HTERT RPE-1 (cell line): ENCODE results near the gene TMEM235.
"Not testable (repeated sequence)": the region's sequence is repeated elsewhere in the genome, so short reads cannot be mapped to it uniquely, and the experiment has no call there.

ENCODE experiments used
- in situ Hi-C: fragments of 300-500 bp; cut with MboI; formaldehyde crosslinking; loops from 4 replicates; pipeline ENCODE4 v1.14.3; 2020; ENCODE audit warnings: low sequenced_read_pairs

Gene TMEM235

DNA sequence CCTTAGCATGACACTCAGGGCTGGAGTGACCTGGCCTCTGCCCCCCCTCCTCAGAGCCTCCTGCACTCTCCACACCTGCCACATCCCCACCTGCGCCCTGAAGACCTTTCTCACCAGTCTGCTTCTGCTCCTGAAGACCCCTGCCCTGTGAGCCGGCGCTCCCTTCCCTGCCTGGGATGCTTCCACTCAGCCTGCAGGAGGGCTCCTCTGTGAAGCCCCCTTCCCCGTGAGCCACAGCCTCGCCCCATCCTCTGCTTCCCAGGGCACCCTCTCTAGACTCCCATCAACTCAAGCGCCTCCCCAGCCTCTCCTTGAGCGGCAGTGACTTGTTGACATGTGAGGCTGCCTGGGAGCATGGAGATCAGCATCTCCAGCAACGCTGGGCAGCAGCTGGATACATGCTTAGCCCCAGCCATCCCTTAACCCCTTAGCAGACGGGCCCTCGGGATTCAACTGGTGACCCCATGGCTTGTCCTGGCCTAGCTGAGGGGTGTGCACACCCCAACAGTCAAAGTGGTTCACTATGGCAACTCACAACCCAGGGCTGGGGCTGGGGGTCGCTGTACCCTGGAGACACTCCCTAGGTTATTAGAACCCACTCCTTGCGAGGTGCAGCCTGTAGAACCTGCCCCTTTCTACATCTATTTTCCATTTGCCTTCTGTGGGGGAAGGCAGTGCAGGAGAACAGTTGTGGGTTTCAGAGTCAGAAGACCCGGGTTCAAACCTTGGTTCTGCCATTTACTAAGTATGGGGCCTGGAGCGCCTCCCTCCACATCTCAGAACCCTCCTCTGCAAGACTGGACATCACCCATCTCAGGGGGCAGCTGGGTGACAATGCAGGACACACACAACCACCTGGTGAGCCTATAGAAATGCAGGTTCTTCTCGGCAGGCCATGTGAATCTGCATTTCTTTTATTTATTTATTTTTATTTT is 21.5 kb downstream of the TMEM235 start:
- in situ Hi-C loops, result no loop called here

DNA sequence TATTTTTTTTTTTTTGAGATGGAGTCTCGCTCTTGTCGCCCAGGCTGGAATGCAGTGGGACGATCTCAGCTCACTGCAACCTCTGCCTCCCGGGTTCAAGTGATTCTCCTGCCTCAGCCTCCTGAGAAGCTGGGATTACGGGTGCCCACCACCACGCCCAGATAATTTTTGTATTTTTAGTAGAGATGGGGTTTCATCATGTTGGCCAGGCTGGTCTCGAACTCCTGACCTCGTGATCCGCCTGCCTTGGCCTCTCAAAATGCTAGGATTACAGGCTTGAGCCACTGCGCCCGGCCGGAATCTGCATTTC is 22.2 kb downstream of the TMEM235 start:
- in situ Hi-C loops, result not testable (repeated sequence)

DNA sequence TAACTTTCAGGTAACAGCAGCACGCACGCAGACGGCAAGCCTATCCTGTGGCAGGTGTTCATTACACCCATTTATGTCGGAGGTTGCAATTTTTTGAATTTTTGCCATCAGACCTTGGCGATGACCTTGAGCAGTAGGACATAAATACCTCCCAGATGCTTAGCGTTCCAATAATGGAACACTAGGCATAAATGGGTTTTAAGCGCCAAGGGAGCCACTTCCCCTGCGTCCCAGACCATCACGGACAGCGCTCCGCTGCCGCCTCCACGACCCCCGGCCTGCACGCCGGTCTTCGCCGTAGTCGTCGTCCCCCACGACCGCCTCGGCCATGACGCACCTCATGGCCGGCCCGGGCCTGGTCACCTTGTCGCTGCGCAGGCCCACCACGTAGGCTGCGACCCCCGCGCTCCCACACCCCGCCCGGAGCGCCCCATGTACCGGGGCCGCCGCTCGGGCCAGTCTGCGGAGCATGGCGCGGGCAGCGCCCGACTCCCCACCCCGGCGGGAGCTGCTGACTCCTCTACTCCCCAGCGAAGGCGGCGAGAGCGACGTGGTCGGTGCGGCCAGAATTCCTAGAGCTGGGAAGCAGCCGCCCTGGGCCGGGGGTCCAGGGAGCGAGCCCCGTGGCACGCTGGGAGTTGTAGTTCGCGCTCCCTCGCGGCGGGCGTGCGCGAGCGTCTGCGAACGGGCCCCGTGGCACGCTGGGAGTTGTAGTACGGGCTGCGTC is 22.7 kb downstream of the TMEM235 start:
- in situ Hi-C loops, result no loop called here

GRCh38 chr17:78255029-78255656 is 23.7 kb downstream of the TMEM235 start:
- in situ Hi-C loops, result no loop called here

DNA sequence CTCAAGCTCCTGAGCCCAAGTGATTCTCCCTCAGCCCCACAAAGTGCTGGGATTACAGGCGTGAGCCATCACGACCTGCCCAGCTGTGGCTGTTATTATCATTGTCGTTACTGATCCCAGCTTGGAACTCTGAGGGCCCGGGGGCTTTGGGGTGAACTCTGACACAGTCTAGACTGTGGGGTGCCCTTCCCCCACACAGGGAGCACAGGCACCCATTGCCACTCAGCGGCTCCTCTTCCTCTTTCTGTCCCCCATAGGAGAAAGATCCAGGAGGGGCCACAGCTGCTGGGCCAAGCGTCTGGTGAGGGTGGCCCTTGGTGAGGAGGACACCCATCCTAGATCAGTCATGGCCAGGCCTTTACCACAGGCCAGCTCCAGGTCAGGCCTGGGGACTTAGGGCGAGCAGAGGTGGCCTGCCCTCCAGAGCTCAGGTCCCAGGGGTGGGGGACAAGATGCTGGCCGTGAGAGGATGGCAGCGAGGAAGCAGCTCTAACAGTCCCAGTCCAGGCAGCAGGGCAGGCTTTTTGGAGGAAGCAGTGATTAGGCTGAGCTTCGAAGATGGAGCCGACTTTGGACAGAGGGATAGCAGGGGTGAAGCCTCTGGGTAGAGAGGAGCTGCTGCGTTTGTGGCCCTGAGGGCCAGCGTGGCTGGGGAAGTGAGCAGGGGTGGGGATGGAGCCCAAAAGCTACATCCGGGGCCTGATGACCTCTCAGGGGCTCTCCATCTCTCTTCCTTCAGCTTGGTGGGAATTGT is 24.7 kb downstream of the TMEM235 start:
- in situ Hi-C loops, result no loop called here

DNA sequence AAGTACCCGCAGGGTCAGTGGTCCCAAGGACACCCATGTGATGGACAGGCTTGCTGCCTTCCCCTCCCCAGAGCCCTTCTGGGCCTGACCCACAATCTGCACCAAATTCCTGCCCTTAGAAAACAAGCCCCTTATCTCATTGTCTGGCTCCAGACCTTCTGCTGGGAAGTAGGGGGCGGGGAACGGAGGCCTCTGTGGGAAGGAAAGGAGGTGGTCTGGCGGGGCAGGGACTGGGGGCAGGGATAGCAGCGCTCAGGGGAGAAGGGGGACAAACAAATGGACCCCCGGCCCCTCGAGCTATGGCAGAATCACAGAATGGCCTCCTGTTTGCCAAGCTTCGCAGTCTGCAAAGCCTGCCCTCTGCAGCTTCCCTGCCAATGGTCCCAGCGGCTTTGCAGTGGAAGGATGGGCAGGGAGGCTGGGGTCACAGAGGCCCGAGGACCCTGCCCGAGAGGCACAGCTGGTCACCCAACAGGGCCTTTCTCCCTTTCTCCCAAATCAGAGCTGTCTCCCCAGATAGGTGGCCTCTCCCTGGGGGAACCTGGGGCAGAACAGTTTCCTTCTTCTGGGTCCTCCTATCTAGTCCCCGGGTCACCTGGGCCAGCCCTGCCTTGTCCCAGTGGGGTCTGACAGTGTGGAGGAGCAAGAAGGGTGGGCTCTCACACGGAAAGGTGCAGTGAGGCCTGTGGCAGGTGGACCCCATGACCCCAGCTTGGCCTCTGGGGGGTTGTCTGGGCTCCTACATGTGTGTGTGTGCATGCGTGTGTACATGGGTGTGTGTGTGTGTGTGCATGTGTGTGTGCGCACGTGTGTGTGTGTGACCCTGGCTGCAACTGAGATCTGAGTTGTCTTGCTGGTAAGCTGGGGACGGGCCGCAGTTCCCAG is 25.5 kb downstream of the TMEM235 start:
- in situ Hi-C loops, result no loop called here

- in situ Hi-C loops, result no loop called here
Observed at GRCh38 chr17:78257810-78258322, 26.4 kb downstream of the TMEM235 start.

GRCh38 chr17:78258323-78259191 is 27.1 kb downstream of the TMEM235 start:
- in situ Hi-C loops, result no loop called here

- in situ Hi-C loops, result no loop called here
Observed at GRCh38 chr17:78259192-78259554, 27.7 kb downstream of the TMEM235 start.

DNA sequence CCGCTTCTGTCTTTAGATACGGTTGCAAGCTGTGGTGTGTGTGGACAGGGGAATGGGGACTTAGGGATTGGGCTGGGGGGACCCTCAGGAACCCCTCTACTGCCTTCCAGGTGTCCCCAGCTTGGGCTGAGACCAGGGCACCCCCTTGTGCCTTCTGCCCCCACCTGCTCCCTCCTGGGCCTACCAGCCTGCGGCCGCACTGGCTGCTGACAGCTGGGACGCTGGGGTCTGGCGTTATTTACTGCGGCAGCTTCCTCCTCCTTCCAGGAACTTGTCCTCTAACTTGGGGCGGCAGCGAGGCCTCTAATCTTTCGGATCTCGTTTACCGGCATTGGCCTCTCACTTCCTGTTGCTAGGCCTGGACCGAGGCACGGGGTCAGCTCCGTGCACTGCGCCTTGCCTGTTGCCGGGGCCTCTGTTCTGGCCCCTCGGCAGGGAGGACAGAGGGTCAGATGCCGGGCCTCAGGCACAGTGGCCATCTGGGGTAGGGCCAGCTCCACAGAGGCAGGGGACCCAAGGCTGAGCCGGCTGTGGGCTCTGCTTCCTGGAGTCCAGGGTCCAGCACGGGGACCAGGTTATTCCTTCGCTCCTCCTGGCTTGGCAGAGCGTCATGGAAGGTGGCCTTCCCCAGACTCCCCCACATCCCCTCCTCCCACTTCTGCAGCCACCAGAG is 31.8 kb downstream of the TMEM235 start:
- in situ Hi-C loops, result no loop called here

- in situ Hi-C loops, result no loop called here
Observed at GRCh38 chr17:78263736-78264340, 32.4 kb downstream of the TMEM235 start.

DNA sequence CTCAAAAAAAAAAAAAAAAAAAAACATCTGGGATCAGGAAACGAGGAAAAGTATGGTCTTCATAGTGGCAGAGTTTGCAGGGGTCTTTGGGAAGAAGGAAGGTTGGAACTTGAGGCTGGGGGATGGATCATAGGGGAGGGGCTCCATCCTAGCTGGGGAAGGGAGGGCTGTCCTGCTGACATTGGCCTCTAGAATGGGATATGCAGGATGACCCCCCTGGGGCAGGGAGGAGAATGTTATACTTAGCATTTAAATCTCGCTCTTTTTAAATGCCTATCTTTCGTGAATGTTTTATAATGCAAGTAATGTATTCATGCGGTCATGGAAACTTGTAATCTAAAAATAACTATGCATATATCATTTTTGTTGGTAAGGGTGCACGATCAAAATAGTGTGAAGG is 33.2 kb downstream of the TMEM235 start:
- in situ Hi-C loops, result no loop called here

DNA sequence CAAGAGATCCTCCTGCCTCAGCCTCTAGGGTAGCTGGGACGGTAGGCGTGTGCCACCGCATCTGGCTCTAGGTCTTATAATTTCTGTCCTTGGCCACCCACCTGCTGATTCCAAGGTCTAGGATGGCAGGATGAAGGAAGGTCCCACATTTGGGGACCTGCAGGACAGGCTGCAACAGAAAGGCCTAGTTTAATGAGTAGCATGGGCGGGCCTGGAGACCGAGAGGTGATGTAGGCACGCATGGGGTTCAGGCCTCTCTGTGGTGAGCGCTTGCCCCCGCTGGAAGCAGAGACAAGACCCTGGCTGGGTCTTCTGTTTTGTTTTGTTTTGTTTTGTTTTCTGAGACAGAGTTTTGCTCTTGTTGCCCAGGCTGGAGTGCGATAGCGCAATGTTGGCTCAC is 33.7 kb downstream of the TMEM235 start:
- in situ Hi-C loops, result no loop called here

- in situ Hi-C loops, result no loop called here
Observed at GRCh38 chr17:78266231-78266631, 34.8 kb downstream of the TMEM235 start.

DNA sequence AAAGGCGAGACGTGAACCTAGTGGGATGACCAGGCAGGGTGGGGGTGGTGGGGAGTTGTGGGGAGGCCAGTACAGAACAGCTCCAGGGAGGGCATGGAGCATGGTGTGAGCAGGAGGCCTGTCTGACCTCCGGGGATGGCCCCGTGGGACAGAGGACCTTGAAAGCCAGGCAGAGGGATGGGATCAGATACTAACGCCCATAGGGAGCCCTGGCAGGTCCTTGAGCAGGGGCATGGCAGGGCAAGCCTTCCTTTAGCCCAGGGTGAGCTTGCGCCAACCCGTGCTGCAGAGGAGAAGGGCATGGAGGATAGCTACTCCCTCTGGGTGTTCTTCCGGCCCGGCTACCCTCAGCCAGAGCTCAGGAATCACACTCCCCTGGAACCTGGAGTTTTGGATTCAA is 35.3 kb downstream of the TMEM235 start:
- in situ Hi-C loops, result no loop called here

DNA sequence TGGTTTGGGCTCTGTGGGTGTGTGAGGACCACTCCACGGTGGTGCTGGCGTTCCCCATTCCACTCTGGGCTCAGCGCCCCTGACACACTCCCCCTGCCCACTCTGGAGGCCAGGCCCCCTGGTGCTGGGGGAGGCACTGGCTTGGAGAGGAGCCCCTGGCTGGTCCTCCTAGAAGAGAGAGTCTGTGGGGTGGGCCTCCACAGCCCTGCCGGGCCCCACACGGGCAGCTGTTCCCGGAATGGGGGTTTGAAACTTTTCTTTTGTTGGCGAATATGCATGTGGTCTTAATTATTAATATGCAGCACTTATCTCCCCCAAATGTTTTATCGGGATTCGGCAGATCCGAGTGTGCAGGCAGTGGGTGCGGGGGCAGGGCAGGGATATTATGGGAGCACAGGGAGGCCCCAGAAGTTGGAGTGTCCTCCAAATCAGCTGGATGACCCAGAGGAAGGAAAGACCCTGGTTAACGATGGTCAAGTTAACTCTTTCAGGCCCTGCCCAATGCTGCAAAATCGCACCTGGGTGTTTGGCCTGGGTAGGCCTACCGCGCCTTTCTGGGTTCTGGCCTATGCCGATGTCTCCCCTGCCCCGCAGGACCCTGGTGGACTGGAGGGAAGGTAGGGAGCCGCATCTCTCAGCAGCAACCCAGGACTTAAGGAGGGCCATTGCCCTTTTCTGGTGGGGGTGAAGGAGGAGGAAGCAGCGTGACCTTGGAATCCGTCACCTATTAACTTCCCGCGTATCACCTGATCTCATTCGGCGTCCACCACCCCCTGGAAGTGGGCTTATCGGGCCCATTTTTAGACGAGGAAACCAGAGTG is 36.0 kb downstream of the TMEM235 start:
- in situ Hi-C loops, result no loop called here

- in situ Hi-C loops, result no loop called here
Observed at GRCh38 chr17:78268191-78268874, 36.9 kb downstream of the TMEM235 start.
